Mesenteric fat pad (tissue), 1 donor: ENCODE measurements around the gene BDKRB2. TPM values are rescaled to one million over a fixed set of nuclear protein-coding genes. Genes with fewer than 3 reads are reported as not detected.

Experiments
- total RNA-seq: library from RNA; stranded (reverse); fragmentation: NEBNext Ultra II Directional; extraction: Animal tissue kit (Norgen Biotek cat#: 25700); gene quantifications from one replicate; pipeline ENCODE4 v1.2.1, GENCODE V29; 2021
- donor health status: DM: yes; HTN: yes; CAD: no.

Gene BDKRB2
- total RNA-seq, 1 donor from 2014 or later = 11.4 TPM

Other genes with a start within 250 kb of the BDKRB2 start
- 2.7 TPM for gene C14orf132, start 165.5 kb upstream of the BDKRB2 start, total RNA-seq
- gene BDKRB1, start 51.4 kb downstream of the BDKRB2 start, total RNA-seq = 0.71 TPM
- 21.3 TPM for gene ATG2B, start 158.5 kb downstream of the BDKRB2 start, total RNA-seq
- 16.4 TPM for gene GSKIP, start 158.7 kb downstream of the BDKRB2 start, total RNA-seq
- 0.87 TPM for gene AK7, start 187.3 kb downstream of the BDKRB2 start, total RNA-seq